GM23338 (cell line): Measurements from ENCODE around the gene RPL7L1.
"Not testable (repeated sequence)": the region's sequence is repeated elsewhere in the genome, so short reads cannot be mapped to it uniquely, and the experiment has no call there.

ENCODE experiments used
- CREB1 ChIP-seq: fragments of 250-450 bp; sonication (Bioruptor Pico); IDR thresholded peaks from 2 replicates; pipeline ENCODE4 v1.5.0; 2020; ENCODE audit warnings: low read depth, mild to moderate bottlenecking, moderate library complexity
- EZH2 ChIP-seq: fragments of 200-600 bp; sonication (generic); IDR thresholded peaks from one replicate; pipeline ENCODE4 v1.8.0; 2017; ENCODE audit warnings: antibody characterized with exemption, mild to moderate bottlenecking, low read depth; ENCODE audit not compliant: unreplicated experiment
- EZH2phosphoT487 ChIP-seq: fragments of 200-600 bp; sonication (generic); IDR thresholded peaks from one replicate; pipeline ENCODE4 v1.8.1; 2018; ENCODE audit warnings: antibody characterized with exemption; ENCODE audit not compliant: unreplicated experiment
- JUNB ChIP-seq: IDR thresholded peaks from one replicate; pipeline ENCODE4 v1.6.1; 2016; ENCODE audit warnings: antibody characterized with exemption; ENCODE audit not compliant: unreplicated experiment
- POLR2AphosphoS5 ChIP-seq: IDR thresholded peaks from 2 replicates; pipeline ENCODE4 v1.6.1; 2016; ENCODE audit warnings: antibody characterized with exemption, low read depth
- TF ChIP-seq, protein P1 (sequence below), 2 experiments: fragments of 200-600 bp in 1 of 2; sonication (generic) in 1 of 2; conservative IDR thresholded peaks; 2 replicates each; pipeline versions ENCODE4 v1.5.1 to v1.6.1; 2016 to 2017; ENCODE audit warnings: antibody characterized with exemption in 2 of 2, low read depth in 2 of 2, mild to moderate bottlenecking in 2 of 2, moderate library complexity in 1 of 2
- TF ChIP-seq, protein P2 (sequence below): IDR thresholded peaks from 2 replicates; pipeline ENCODE4 v1.6.1; 2016; ENCODE audit warnings: antibody characterized with exemption
- TF ChIP-seq, protein P3 (sequence below): IDR thresholded peaks from one replicate; pipeline ENCODE4 v1.6.1; 2018; ENCODE audit warnings: antibody characterized with exemption; ENCODE audit not compliant: unreplicated experiment

DNA sequence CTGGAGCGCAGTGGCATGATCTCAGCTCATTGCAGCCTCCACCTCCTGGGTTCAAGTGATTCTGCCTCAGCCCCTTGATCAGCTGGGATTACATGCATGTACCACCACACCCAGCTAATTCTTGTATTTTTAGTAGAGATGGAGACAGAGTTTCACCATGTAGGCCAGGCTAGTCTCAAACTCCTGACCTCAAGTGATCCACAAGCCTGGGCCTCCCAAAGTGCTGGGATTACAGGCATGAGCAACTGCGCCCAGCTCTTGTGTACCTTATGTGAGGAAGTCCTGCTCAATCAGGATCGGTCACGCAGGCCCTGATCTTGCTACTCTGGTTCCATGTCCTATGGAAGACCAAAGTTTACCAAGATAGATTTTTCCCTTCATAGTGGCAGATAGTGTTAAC lies 8.8 kb downstream of the RPL7L1 start:
- TF ChIP-seq, protein P1, sequence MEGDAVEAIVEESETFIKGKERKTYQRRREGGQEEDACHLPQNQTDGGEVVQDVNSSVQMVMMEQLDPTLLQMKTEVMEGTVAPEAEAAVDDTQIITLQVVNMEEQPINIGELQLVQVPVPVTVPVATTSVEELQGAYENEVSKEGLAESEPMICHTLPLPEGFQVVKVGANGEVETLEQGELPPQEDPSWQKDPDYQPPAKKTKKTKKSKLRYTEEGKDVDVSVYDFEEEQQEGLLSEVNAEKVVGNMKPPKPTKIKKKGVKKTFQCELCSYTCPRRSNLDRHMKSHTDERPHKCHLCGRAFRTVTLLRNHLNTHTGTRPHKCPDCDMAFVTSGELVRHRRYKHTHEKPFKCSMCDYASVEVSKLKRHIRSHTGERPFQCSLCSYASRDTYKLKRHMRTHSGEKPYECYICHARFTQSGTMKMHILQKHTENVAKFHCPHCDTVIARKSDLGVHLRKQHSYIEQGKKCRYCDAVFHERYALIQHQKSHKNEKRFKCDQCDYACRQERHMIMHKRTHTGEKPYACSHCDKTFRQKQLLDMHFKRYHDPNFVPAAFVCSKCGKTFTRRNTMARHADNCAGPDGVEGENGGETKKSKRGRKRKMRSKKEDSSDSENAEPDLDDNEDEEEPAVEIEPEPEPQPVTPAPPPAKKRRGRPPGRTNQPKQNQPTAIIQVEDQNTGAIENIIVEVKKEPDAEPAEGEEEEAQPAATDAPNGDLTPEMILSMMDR (conservative IDR thresholded peaks at IDR 0.05; ENCODE audit: low read depth in 2 of 2): not testable (repeated sequence)
- TF ChIP-seq POLR2AphosphoS5; JUNB; EZH2; EZH2phosphoT487; CREB1 (CRISPR knock-in tag): not testable (repeated sequence)
- TF ChIP-seq, protein P2, sequence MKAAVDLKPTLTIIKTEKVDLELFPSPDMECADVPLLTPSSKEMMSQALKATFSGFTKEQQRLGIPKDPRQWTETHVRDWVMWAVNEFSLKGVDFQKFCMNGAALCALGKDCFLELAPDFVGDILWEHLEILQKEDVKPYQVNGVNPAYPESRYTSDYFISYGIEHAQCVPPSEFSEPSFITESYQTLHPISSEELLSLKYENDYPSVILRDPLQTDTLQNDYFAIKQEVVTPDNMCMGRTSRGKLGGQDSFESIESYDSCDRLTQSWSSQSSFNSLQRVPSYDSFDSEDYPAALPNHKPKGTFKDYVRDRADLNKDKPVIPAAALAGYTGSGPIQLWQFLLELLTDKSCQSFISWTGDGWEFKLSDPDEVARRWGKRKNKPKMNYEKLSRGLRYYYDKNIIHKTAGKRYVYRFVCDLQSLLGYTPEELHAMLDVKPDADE: not testable (repeated sequence)
- TF ChIP-seq, protein P3, sequence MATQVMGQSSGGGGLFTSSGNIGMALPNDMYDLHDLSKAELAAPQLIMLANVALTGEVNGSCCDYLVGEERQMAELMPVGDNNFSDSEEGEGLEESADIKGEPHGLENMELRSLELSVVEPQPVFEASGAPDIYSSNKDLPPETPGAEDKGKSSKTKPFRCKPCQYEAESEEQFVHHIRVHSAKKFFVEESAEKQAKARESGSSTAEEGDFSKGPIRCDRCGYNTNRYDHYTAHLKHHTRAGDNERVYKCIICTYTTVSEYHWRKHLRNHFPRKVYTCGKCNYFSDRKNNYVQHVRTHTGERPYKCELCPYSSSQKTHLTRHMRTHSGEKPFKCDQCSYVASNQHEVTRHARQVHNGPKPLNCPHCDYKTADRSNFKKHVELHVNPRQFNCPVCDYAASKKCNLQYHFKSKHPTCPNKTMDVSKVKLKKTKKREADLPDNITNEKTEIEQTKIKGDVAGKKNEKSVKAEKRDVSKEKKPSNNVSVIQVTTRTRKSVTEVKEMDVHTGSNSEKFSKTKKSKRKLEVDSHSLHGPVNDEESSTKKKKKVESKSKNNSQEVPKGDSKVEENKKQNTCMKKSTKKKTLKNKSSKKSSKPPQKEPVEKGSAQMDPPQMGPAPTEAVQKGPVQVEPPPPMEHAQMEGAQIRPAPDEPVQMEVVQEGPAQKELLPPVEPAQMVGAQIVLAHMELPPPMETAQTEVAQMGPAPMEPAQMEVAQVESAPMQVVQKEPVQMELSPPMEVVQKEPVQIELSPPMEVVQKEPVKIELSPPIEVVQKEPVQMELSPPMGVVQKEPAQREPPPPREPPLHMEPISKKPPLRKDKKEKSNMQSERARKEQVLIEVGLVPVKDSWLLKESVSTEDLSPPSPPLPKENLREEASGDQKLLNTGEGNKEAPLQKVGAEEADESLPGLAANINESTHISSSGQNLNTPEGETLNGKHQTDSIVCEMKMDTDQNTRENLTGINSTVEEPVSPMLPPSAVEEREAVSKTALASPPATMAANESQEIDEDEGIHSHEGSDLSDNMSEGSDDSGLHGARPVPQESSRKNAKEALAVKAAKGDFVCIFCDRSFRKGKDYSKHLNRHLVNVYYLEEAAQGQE: not testable (repeated sequence)
